Fibroblast of lung (primary cell): ENCODE results near the gene CHGA. TPM values are rescaled to one million over a fixed set of nuclear protein-coding genes. Genes with fewer than 3 reads are reported as not detected.

Experiments used
- DNase-seq, 2 donors: peaks; one replicate each; pipeline versions ENCODE4 v3.0.0 to v3.0.0-alpha.2; 2010; ENCODE audit warnings: low read depth in 2 of 2
- H2AFZ ChIP-seq: 2 replicates; pipeline ENCODE4 v1.5.1; 2012; ENCODE audit warnings: low read length, control low read depth, inconsistent platforms
- H3K27ac ChIP-seq: 2 replicates; pipeline ENCODE4 v1.5.1; 2011; ENCODE audit warnings: low read length, control low read depth; ENCODE audit not compliant: insufficient read depth
- H3K27me3 ChIP-seq: 2 replicates; pipeline ENCODE4 v1.5.1; 2011; ENCODE audit warnings: mild to moderate bottlenecking, low read length; ENCODE audit not compliant: control insufficient read depth, insufficient read depth
- H3K36me3 ChIP-seq: 2 replicates; pipeline ENCODE4 v1.5.1; 2011; ENCODE audit warnings: low read length; ENCODE audit not compliant: control insufficient read depth, insufficient read depth
- H3K4me1 ChIP-seq: 2 replicates; pipeline ENCODE4 v1.5.1; 2011; ENCODE audit warnings: low read length; ENCODE audit not compliant: control insufficient read depth, insufficient read depth; ENCODE audit errors: extremely low read depth
- H3K4me2 ChIP-seq: 2 replicates; pipeline ENCODE4 v1.5.1; 2011; ENCODE audit warnings: low read length, control low read depth; ENCODE audit not compliant: insufficient read depth; ENCODE audit errors: extremely low read depth
- H3K4me3 ChIP-seq, 4 experiments: fragments of 200-600 bp in 1 of 4; sonication (generic) in 1 of 4; replicated peaks in 1 of 4; 2 replicates each; pipeline ENCODE4 v1.5.1; 2011 to 2016; ENCODE audit warnings: low read length in 4 of 4, low read depth in 3 of 4, mild to moderate bottlenecking in 3 of 4, control low read depth in 2 of 4, inconsistent platforms in 1 of 4, mixed read lengths in 1 of 4; ENCODE audit not compliant: insufficient read depth in 1 of 4; ENCODE audit errors: control extremely low read depth in 1 of 4
- H3K79me2 ChIP-seq: 2 replicates; pipeline ENCODE4 v1.5.1; 2012; ENCODE audit warnings: mild to moderate bottlenecking, low read length, inconsistent platforms; ENCODE audit not compliant: control insufficient read depth, insufficient read depth
- H3K9ac ChIP-seq: 2 replicates; pipeline ENCODE4 v1.5.1; 2011; ENCODE audit warnings: mild to moderate bottlenecking, low read length, control low read depth; ENCODE audit not compliant: insufficient read depth
- H3K9me3 ChIP-seq: 2 replicates; pipeline ENCODE4 v1.5.1; 2012; ENCODE audit warnings: low read depth, low read length; ENCODE audit not compliant: control insufficient read depth, insufficient read depth
- H4K20me1 ChIP-seq: 2 replicates; pipeline ENCODE4 v1.5.1; 2011; ENCODE audit warnings: low read length; ENCODE audit not compliant: control insufficient read depth, insufficient read depth; ENCODE audit errors: extremely low read depth
- EZH2 ChIP-seq: IDR thresholded peaks from 2 replicates; pipeline ENCODE4 v1.5.1; 2012; ENCODE audit warnings: low read length, control low read depth, mild to moderate bottlenecking; ENCODE audit errors: missing control alignments
- polyA plus RNA-seq, 2 donors: library from polyadenylated mRNA; depleted of rRNA in 1 of 2; stranded (reverse) in 1 of 2; unstranded in 1 of 2; fragments of >200 nt; gene quantifications; 2 replicates each; pipeline ENCODE4 v1.2.1, GENCODE V29; 2011 to 2012; ENCODE audit warnings: missing spikeins in 1 of 2
- total RNA-seq: library from RNA; depleted of rRNA; stranded (reverse); fragments of >200 nt; gene quantifications from 2 replicates; pipeline ENCODE4 v1.2.1, GENCODE V29; 2014
- TF ChIP-seq, protein P1 (sequence below), 2 donors: IDR thresholded peaks in 1 of 2; conservative IDR thresholded peaks in 1 of 2; 1 replicate in 1 of 2; 2 replicates in 1 of 2; pipeline ENCODE4 v1.5.1; 2011 to 2012; ENCODE audit warnings: low read length in 2 of 2, control low read depth in 1 of 2, inconsistent platforms in 1 of 2, low read depth in 1 of 2, mild to moderate bottlenecking in 1 of 2

The CHGA gene
- total and polyA plus RNA-seq, 2 donors (not counting 1 experiment from before 2014, with no cell fraction given), result not detected

GRCh38 chr14:92971601-92972180 is 48.7 kb downstream of the CHGA start:
- Histone ChIP-seq H3K36me3 (no peaks in the 10 kb centered on the region), H3K4me2 (no peak overlapping the region), H3K27me3 (no peaks in the 10 kb centered on the region), H3K9me3 (no peaks in the 10 kb centered on the region), H2AFZ (no peak overlapping the region), H4K20me1 (no peaks in the 10 kb centered on the region), H3K9ac (no peak overlapping the region), H3K4me3 (no peak overlapping the region), H3K27ac (no peak overlapping the region), H3K4me1 (peaks cover 6% of the 10 kb centered on the region), H3K79me2 (no peaks in the 10 kb centered on the region)
- DNase-seq, result no peak
- TF ChIP-seq, protein P1, sequence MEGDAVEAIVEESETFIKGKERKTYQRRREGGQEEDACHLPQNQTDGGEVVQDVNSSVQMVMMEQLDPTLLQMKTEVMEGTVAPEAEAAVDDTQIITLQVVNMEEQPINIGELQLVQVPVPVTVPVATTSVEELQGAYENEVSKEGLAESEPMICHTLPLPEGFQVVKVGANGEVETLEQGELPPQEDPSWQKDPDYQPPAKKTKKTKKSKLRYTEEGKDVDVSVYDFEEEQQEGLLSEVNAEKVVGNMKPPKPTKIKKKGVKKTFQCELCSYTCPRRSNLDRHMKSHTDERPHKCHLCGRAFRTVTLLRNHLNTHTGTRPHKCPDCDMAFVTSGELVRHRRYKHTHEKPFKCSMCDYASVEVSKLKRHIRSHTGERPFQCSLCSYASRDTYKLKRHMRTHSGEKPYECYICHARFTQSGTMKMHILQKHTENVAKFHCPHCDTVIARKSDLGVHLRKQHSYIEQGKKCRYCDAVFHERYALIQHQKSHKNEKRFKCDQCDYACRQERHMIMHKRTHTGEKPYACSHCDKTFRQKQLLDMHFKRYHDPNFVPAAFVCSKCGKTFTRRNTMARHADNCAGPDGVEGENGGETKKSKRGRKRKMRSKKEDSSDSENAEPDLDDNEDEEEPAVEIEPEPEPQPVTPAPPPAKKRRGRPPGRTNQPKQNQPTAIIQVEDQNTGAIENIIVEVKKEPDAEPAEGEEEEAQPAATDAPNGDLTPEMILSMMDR (conservative IDR thresholded peaks at IDR 0.05 in 1 of 2, IDR thresholded peaks at IDR 0.05 in 1 of 2; ENCODE audit: low read depth in 1 of 2, low read length in 2 of 2), result no peak
- TF ChIP-seq EZH2, result no peak

GRCh38 chr14:92973261-92973797 is 50.4 kb downstream of the CHGA start:
- H3K4me3 ChIP-seq, result no peak overlapping the region
- H3K36me3 ChIP-seq, result no peaks in the 10 kb centered on the region
- peak; percentile 48 to 56 for DNase-seq
- H3K9ac ChIP-seq, result no peak overlapping the region
- TF ChIP-seq, protein P1 (conservative IDR thresholded peaks at IDR 0.05 in 1 of 2, IDR thresholded peaks at IDR 0.05 in 1 of 2; ENCODE audit: low read depth in 1 of 2, low read length in 2 of 2), result peak; percentile 68 to 85
- no peak for TF ChIP-seq EZH2
- H3K27ac ChIP-seq, result no peak overlapping the region
- no peaks in the 10 kb centered on the region for H3K9me3 ChIP-seq
- no peaks in the 10 kb centered on the region for H4K20me1 ChIP-seq
- H3K27me3 ChIP-seq, result no peaks in the 10 kb centered on the region
- H3K4me2 ChIP-seq, result no peak overlapping the region
- peaks cover 6% of the 10 kb centered on the region for H3K4me1 ChIP-seq
- H2AFZ ChIP-seq, result no peak overlapping the region
- H3K79me2 ChIP-seq, result no peaks in the 10 kb centered on the region

DNA sequence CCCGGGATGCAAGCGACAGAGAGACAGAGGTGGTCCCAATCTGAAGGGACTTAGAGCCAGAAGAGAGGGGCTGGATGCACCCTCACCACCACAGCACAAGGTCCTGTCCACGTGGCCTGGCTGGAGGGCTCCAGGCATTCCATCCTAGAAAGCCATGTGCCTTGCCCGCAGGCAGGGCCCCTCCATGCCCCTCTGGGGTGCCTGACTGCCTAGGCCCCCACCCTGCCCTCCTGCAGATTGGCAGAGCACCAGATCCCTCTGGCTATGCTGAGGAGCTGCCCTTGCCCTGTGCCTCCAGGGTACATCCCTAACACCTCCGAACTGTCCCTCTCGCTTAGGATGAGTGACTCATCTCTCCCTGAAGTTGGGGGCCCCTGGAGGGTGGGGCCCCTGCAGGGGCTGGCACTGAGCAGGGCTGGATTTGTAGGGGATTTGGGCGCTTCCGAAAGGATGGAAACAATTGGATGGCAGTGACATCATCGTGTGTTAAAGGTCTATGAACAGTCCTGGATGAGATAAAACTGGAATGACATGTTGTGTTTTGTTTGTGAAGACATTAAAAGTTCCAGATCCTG is 50.9 kb downstream of the CHGA start:
- Histone ChIP-seq H3K36me3 (no peaks in the 10 kb centered on the region), H3K27me3 (no peaks in the 10 kb centered on the region), H2AFZ (no peak overlapping the region), H3K27ac (peak overlapping the region; percentile 14), H3K4me1 (peaks cover 6% of the 10 kb centered on the region), H3K4me3 (no peak overlapping the region), H3K9me3 (no peaks in the 10 kb centered on the region), H4K20me1 (no peaks in the 10 kb centered on the region), H3K4me2 (no peak overlapping the region), H3K9ac (no peak overlapping the region), H3K79me2 (no peaks in the 10 kb centered on the region)
- no peak for DNase-seq
- TF ChIP-seq, protein P1 (conservative IDR thresholded peaks at IDR 0.05 in 1 of 2, IDR thresholded peaks at IDR 0.05 in 1 of 2; ENCODE audit: low read depth in 1 of 2, low read length in 2 of 2), result no peak
- TF ChIP-seq EZH2, result no peak
